ENCODE measurements around the gene GSTK1. TPM values are rescaled to one million over a fixed set of nuclear protein-coding genes. Genes with fewer than 3 reads are reported as not detected.
A peak's percentile ranks its signal among the peaks of the same experiment; 100 is the strongest.

Gene GSTK1
- total and polyA plus RNA-seq, 9 of the 15 experiments (the other 6 are each of a cell fraction or from before 2014, with no cell fraction given), result 155 to 441 (median 233) TPM

DNA sequence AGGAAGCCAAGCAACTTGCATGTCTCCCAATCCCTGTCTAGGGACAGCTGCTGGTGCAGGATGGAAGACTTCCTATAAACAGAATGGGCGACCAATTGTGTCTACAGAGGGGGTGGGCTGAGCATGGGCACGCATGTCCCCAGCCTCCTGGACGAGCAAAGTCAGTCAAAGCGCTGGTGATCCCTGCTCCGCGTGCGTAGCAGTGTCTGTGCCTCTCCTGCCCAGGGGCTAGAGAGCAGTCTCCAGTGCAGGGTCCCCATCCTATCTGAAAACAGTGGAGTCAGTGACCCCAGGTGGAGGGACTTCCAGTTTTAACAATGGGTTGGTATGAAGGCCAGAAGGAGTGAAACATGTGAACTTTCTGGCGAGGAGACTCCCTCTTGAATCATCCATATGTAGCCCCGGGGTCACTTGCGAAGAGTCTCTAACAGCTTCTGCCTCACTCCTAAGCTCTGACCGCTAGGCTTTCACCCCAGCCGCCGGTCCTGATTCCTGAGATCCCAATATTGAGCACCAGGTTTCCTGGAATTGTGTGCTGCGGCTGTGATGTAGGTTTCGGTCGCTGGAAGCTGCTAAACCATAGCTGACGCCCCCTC, 24.2 kb downstream of the GSTK1 start (continued):
- TF ChIP-seq, protein P1, sequence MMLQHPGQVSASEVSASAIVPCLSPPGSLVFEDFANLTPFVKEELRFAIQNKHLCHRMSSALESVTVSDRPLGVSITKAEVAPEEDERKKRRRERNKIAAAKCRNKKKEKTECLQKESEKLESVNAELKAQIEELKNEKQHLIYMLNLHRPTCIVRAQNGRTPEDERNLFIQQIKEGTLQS (IDR thresholded peaks at IDR 0.05), result 0 out of 2 replicates have a peak, but pooled peaks have one; percentile 15
- TF ChIP-seq, protein P1 (CRISPR knock-in tag; conservative IDR thresholded peaks at IDR 0.05), result no peak
- TF ChIP-seq BCL6 (CRISPR knock-in tag; IDR thresholded peaks at IDR 0.05), result no peak
- no peak for TF ChIP-seq GTF2F1 (IDR thresholded peaks at IDR 0.05; ENCODE audit: low read depth, low read length)
- TF ChIP-seq CBX8 (IDR thresholded peaks at IDR 0.05; ENCODE audit: borderline replicate concordance, extremely low read depth, low read depth, low read length, poor library complexity, severe bottlenecking), result no peak
- TF ChIP-seq, protein P2, sequence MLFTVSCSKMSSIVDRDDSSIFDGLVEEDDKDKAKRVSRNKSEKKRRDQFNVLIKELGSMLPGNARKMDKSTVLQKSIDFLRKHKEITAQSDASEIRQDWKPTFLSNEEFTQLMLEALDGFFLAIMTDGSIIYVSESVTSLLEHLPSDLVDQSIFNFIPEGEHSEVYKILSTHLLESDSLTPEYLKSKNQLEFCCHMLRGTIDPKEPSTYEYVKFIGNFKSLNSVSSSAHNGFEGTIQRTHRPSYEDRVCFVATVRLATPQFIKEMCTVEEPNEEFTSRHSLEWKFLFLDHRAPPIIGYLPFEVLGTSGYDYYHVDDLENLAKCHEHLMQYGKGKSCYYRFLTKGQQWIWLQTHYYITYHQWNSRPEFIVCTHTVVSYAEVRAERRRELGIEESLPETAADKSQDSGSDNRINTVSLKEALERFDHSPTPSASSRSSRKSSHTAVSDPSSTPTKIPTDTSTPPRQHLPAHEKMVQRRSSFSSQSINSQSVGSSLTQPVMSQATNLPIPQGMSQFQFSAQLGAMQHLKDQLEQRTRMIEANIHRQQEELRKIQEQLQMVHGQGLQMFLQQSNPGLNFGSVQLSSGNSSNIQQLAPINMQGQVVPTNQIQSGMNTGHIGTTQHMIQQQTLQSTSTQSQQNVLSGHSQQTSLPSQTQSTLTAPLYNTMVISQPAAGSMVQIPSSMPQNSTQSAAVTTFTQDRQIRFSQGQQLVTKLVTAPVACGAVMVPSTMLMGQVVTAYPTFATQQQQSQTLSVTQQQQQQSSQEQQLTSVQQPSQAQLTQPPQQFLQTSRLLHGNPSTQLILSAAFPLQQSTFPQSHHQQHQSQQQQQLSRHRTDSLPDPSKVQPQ (CRISPR knock-in tag; IDR thresholded peaks at IDR 0.05; ENCODE audit: borderline replicate concordance), result no peak

Data from K562 (cell line).